ENCODE results near the gene TMEFF2.
"Not testable (repeated sequence)": the region's sequence is repeated elsewhere in the genome, so short reads cannot be mapped to it uniquely, and the experiment has no call there.

TMEFF2 gene

GRCh38 chr2:192126912-192127311, 67.8 kb downstream of the TMEFF2 start:
- no peaks in the 10 kb centered on the region for H3K9me3 Mint-ChIP-seq (ENCODE audit: low read depth)
- no peak overlapping the region for H3K27ac Mint-ChIP-seq
- no peaks in the 10 kb centered on the region for H3K4me1 Mint-ChIP-seq (ENCODE audit: low read depth)
- H3K4me3 Mint-ChIP-seq = no peak overlapping the region
- H3K27me3 Mint-ChIP-seq = no peaks in the 10 kb centered on the region
- no peaks in the 10 kb centered on the region for H3K36me3 Mint-ChIP-seq

DNA sequence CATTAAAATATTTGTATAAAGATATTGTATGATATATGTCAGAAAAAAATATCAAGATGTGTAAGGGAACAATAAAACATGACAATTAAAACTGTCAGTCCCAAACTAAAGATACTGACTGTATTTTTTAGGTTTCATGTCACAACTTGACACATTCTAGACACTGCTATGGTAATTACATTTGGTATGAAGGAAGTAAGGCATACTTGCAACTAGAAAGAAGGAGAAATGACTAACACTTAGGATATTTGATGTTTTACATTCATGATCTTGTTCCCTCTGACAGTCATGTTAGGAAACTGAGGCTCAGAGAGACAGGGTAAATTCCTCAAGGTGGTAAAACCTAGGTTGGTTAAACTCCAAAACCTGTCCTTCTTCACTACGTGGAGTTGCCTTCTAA, 68.3 kb downstream of the TMEFF2 start:
- Mint-ChIP-seq H3K27me3 (no peaks in the 10 kb centered on the region), H3K9me3 (ENCODE audit: low read depth) (no peaks in the 10 kb centered on the region), H3K27ac (no peak overlapping the region), H3K4me1 (ENCODE audit: low read depth) (no peaks in the 10 kb centered on the region), H3K36me3 (no peaks in the 10 kb centered on the region), H3K4me3 (no peak overlapping the region)

- Mint-ChIP-seq H3K4me3 (no peak overlapping the region), H3K9me3 (ENCODE audit: low read depth) (no peaks in the 10 kb centered on the region), H3K4me1 (ENCODE audit: low read depth) (no peaks in the 10 kb centered on the region), H3K36me3 (no peaks in the 10 kb centered on the region), H3K27me3 (no peaks in the 10 kb centered on the region), H3K27ac (no peak overlapping the region)
Observed at GRCh38 chr2:192124571-192124970, 70.2 kb downstream of the TMEFF2 start.

DNA sequence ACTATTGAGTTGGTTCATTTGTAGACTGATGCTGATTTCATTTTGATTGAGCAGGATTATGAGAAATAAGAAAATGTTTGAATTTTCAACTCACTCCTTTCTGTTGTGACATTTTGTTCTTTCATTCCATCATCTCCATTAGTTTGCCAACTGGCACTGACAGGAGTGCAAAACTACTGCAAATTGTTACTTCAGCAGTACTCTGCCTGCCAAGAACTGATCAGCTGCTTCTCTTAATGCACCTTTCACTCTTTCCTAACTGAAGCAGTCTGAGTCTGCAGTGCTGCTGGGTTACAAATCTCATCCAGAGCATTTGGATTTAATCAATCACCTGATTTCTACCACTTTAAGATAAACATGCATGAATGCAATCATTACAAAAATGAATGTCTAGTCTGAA, 70.9 kb downstream of the TMEFF2 start:
- Mint-ChIP-seq H3K4me1 (ENCODE audit: low read depth) (no peaks in the 10 kb centered on the region), H3K27me3 (no peaks in the 10 kb centered on the region), H3K36me3 (no peaks in the 10 kb centered on the region), H3K4me3 (no peak overlapping the region), H3K9me3 (ENCODE audit: low read depth) (no peaks in the 10 kb centered on the region), H3K27ac (no peak overlapping the region)

- Mint-ChIP-seq H3K27me3 (no peaks in the 10 kb centered on the region), H3K27ac (no peak overlapping the region), H3K9me3 (ENCODE audit: low read depth) (no peaks in the 10 kb centered on the region), H3K4me1 (ENCODE audit: low read depth) (no peaks in the 10 kb centered on the region), H3K36me3 (no peaks in the 10 kb centered on the region), H3K4me3 (no peak overlapping the region)
Observed at GRCh38 chr2:192122946-192123345, 71.8 kb downstream of the TMEFF2 start.

- H3K4me3 Mint-ChIP-seq = no peak overlapping the region
- H3K27me3 Mint-ChIP-seq = no peaks in the 10 kb centered on the region
- H3K36me3 Mint-ChIP-seq = no peaks in the 10 kb centered on the region
- H3K9me3 Mint-ChIP-seq (ENCODE audit: low read depth) = no peaks in the 10 kb centered on the region
- H3K27ac Mint-ChIP-seq = no peak overlapping the region
- no peaks in the 10 kb centered on the region for H3K4me1 Mint-ChIP-seq (ENCODE audit: low read depth)
Observed at GRCh38 chr2:192122141-192122540, 72.6 kb downstream of the TMEFF2 start.

GRCh38 chr2:192119536-192119935, 75.2 kb downstream of the TMEFF2 start:
- H3K27me3 Mint-ChIP-seq = peaks cover 2% of the 10 kb centered on the region
- H3K4me3 Mint-ChIP-seq = no peak overlapping the region
- no peaks in the 10 kb centered on the region for H3K9me3 Mint-ChIP-seq (ENCODE audit: low read depth)
- no peaks in the 10 kb centered on the region for H3K36me3 Mint-ChIP-seq
- no peaks in the 10 kb centered on the region for H3K4me1 Mint-ChIP-seq (ENCODE audit: low read depth)
- H3K27ac Mint-ChIP-seq = no peak overlapping the region

DNA sequence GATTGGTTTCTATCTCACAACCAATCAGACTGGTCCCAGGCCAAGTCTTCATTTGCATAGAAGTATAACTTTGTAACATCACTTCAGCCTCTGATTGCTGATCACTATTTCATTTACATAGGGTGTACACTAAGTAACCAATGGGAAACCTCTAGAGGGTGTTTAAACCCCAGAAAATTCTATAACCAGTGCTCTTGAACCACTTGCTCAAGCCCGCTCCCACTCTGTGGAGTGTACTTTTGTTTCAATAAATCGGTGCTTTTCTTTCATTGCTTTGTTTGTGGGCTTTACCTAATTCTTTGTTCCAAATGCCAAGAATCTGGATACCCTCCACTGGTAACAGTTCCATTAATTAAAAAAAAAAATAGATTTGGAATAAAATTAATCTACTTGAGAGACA, 77.0 kb downstream of the TMEFF2 start:
- Mint-ChIP-seq H3K4me1 (ENCODE audit: low read depth) (no peaks in the 10 kb centered on the region), H3K4me3 (no peak overlapping the region), H3K36me3 (no peaks in the 10 kb centered on the region), H3K9me3 (ENCODE audit: low read depth) (no peaks in the 10 kb centered on the region), H3K27me3 (peaks cover 2% of the 10 kb centered on the region), H3K27ac (no peak overlapping the region)

GRCh38 chr2:192111536-192111935, 83.2 kb downstream of the TMEFF2 start:
- not testable (repeated sequence) for H3K9me3 Mint-ChIP-seq (ENCODE audit: low read depth); H3K27ac Mint-ChIP-seq; H3K27me3 Mint-ChIP-seq; H3K4me1 Mint-ChIP-seq (ENCODE audit: low read depth); H3K36me3 Mint-ChIP-seq; H3K4me3 Mint-ChIP-seq

GRCh38 chr2:192099742-192100141, 95.0 kb downstream of the TMEFF2 start:
- H3K27ac Mint-ChIP-seq = no peak overlapping the region
- no peaks in the 10 kb centered on the region for H3K4me1 Mint-ChIP-seq (ENCODE audit: low read depth)
- H3K4me3 Mint-ChIP-seq = no peak overlapping the region
- H3K36me3 Mint-ChIP-seq = no peaks in the 10 kb centered on the region
- peaks cover 3% of the 10 kb centered on the region for H3K27me3 Mint-ChIP-seq
- no peaks in the 10 kb centered on the region for H3K9me3 Mint-ChIP-seq (ENCODE audit: low read depth)

- no peaks in the 10 kb centered on the region for H3K36me3 Mint-ChIP-seq
- H3K4me3 Mint-ChIP-seq = no peak overlapping the region
- no peaks in the 10 kb centered on the region for H3K4me1 Mint-ChIP-seq (ENCODE audit: low read depth)
- peaks cover 3% of the 10 kb centered on the region for H3K27me3 Mint-ChIP-seq
- H3K9me3 Mint-ChIP-seq (ENCODE audit: low read depth) = no peaks in the 10 kb centered on the region
- no peak overlapping the region for H3K27ac Mint-ChIP-seq
Observed at GRCh38 chr2:192098814-192099491, 95.8 kb downstream of the TMEFF2 start.

- H3K4me1 Mint-ChIP-seq (ENCODE audit: low read depth) = no peaks in the 10 kb centered on the region
- H3K36me3 Mint-ChIP-seq = no peaks in the 10 kb centered on the region
- no peak overlapping the region for H3K4me3 Mint-ChIP-seq
- H3K9me3 Mint-ChIP-seq (ENCODE audit: low read depth) = no peaks in the 10 kb centered on the region
- H3K27me3 Mint-ChIP-seq = peaks cover 5% of the 10 kb centered on the region
- no peak overlapping the region for H3K27ac Mint-ChIP-seq
Observed at GRCh38 chr2:192091476-192091875, 103.3 kb downstream of the TMEFF2 start.

GRCh38 chr2:192090911-192091310, 103.8 kb downstream of the TMEFF2 start:
- no peaks in the 10 kb centered on the region for H3K36me3 Mint-ChIP-seq
- H3K27me3 Mint-ChIP-seq = peaks cover 5% of the 10 kb centered on the region
- H3K4me3 Mint-ChIP-seq = no peak overlapping the region
- H3K27ac Mint-ChIP-seq = no peak overlapping the region
- no peaks in the 10 kb centered on the region for H3K4me1 Mint-ChIP-seq (ENCODE audit: low read depth)
- H3K9me3 Mint-ChIP-seq (ENCODE audit: low read depth) = no peaks in the 10 kb centered on the region

DNA sequence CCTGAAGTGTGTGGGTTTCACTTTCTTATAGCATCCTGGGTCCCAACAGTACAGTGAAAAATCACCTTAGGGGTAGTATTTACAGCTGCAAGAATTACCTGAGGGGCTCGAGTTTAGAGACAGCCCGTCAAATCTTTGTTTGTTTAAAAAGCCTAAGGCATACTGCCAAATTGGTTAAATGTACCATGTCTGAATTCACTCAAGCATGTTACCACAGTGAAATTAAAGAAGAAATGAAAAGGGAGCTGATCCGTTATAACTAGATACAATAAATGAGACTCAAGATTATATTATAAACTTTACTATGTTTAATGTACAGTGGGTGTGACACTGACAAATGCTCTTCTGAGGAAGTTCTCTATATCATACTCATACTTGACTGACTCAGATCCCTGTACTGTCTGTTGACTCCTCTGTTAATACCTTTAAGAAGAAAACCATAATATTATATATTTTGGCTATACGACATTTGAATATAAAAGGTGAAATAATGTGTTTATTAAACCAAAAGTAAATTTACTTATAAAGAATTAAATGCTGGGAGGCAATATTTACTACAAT, 107.3 kb downstream of the TMEFF2 start:
- no peaks in the 10 kb centered on the region for H3K4me1 Mint-ChIP-seq (ENCODE audit: low read depth)
- H3K4me3 Mint-ChIP-seq = no peak overlapping the region
- H3K27ac Mint-ChIP-seq = no peak overlapping the region
- no peaks in the 10 kb centered on the region for H3K9me3 Mint-ChIP-seq (ENCODE audit: low read depth)
- peaks cover 5% of the 10 kb centered on the region for H3K27me3 Mint-ChIP-seq
- no peaks in the 10 kb centered on the region for H3K36me3 Mint-ChIP-seq

DNA sequence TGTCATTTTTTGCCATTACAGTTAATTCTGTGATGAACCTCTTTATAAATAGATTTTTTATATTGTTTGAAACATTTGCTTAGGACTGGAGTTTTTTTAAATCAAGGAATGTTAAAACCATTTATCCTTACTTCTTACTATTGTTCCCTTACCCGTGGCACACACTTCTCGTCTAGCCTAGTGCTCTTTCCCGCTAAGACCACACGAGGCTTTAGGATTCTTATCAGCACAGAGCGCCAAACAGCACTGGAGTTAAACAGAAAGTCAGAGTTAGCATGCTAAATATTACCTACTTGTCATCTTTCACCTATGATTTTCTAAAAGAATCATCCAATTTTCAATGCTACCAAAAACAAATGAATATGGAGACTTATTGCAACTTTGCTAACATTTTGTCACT, 112.6 kb downstream of the TMEFF2 start:
- Mint-ChIP-seq H3K9me3 (ENCODE audit: low read depth) (no peaks in the 10 kb centered on the region), H3K4me3 (no peak overlapping the region), H3K27me3 (no peaks in the 10 kb centered on the region), H3K36me3 (no peaks in the 10 kb centered on the region), H3K27ac (no peak overlapping the region), H3K4me1 (ENCODE audit: low read depth) (no peaks in the 10 kb centered on the region)

- H3K4me1 Mint-ChIP-seq (ENCODE audit: low read depth); H3K9me3 Mint-ChIP-seq (ENCODE audit: low read depth); H3K4me3 Mint-ChIP-seq; H3K27ac Mint-ChIP-seq; H3K27me3 Mint-ChIP-seq; H3K36me3 Mint-ChIP-seq: not testable (repeated sequence)
Observed at GRCh38 chr2:192080096-192080495, 114.6 kb downstream of the TMEFF2 start.
